Panc1 (cell line): ENCODE results near the gene MATCAP1. TPM values are rescaled to one million over a fixed set of nuclear protein-coding genes. Genes with fewer than 3 reads are reported as not detected.

Source experiments
- ATAC-seq: fragments of 200-7000 bp; cut with Tn5 transposase; 2 replicates; pipeline ENCODE4 v1.9.1; 2020; ENCODE audit warnings: mild to moderate bottlenecking, moderate library complexity
- BruUV-seq: library from RNA; stranded (reverse); fragments of 400-500 nt; replicated peaks from 2 replicates; lab custom pipeline; 2021; lab: Mats Ljungman, UMichigan
- CTCF ChIA-PET: fragments of 300-600 bp; sonication (Branson Sonifier 250); formaldehyde crosslinking; loops from one replicate; lab custom pipeline; 2022; ENCODE audit warnings: antibody characterized with exemption; lab: Charles Lee
- POLR2A ChIA-PET: fragments of 300-600 bp; sonication (Branson Sonifier 250); formaldehyde crosslinking; loops from one replicate; lab custom pipeline; 2022; ENCODE audit warnings: antibody characterized with exemption; lab: Charles Lee
- DNase-seq: peaks from one replicate; pipeline ENCODE4 v3.0.0-alpha.2; 2010; ENCODE audit warnings: low read depth, low spot score
- H3K27ac ChIP-seq: 2 replicates; pipeline ENCODE4 v1.5.1; 2011; ENCODE audit warnings: mild to moderate bottlenecking, low read length, inconsistent platforms
- H3K27me3 ChIP-seq: fragments of 200-500 bp; sonication (Bioruptor generic); 2 replicates; pipeline ENCODE4 v1.6.0; 2014; ENCODE audit warnings: low read length, inconsistent platforms; ENCODE audit not compliant: control insufficient read depth, insufficient read depth
- H3K36me3 ChIP-seq: fragments of 200-500 bp; sonication (Bioruptor generic); 2 replicates; pipeline ENCODE4 v1.5.1; 2014; ENCODE audit warnings: inconsistent platforms, mild to moderate bottlenecking, low read length, moderate library complexity; ENCODE audit not compliant: control insufficient read depth, insufficient read depth
- H3K4me1 ChIP-seq: 2 replicates; pipeline ENCODE4 v1.5.1; 2011; ENCODE audit warnings: inconsistent platforms, mild to moderate bottlenecking, low read length, moderate library complexity; ENCODE audit not compliant: control insufficient read depth, insufficient read depth
- H3K4me3 ChIP-seq, 2 experiments: 2 replicates each; pipeline ENCODE4 v1.5.1; 2011 to 2012; ENCODE audit warnings: low read depth in 2 of 2, low read length in 2 of 2, mild to moderate bottlenecking in 2 of 2, inconsistent platforms in 1 of 2, moderate library complexity in 1 of 2
- H3K9me3 ChIP-seq: fragments of 200-500 bp; sonication (Bioruptor generic); 2 replicates; pipeline ENCODE4 v1.5.1; 2014; ENCODE audit warnings: low read depth, mild to moderate bottlenecking, inconsistent platforms, low read length, moderate library complexity; ENCODE audit not compliant: control insufficient read depth, insufficient read depth
- CTCF ChIP-seq: fragments of 450-650 bp; IDR thresholded peaks from 2 replicates; pipeline ENCODE4 v1.5.1; 2017; ENCODE audit warnings: mild to moderate bottlenecking
- POLR2AphosphoS5 ChIP-seq: IDR thresholded peaks from 2 replicates; pipeline ENCODE4 v1.6.1; 2012; ENCODE audit warnings: mild to moderate bottlenecking, low read depth, low read length, moderate library complexity
- REST ChIP-seq, 2 experiments: IDR thresholded peaks; 2 replicates each; pipeline ENCODE4 v1.6.1; 2011 to 2012; ENCODE audit warnings: low read depth in 2 of 2, control low read depth in 1 of 2, low read length in 1 of 2, mild to moderate bottlenecking in 1 of 2, moderate library complexity in 1 of 2; ENCODE audit not compliant: insufficient read depth in 1 of 2
- SIN3A ChIP-seq: IDR thresholded peaks from 2 replicates; pipeline ENCODE4 v1.6.1; 2012; ENCODE audit warnings: low read depth, mild to moderate bottlenecking, low read length, moderate library complexity, borderline replicate concordance; ENCODE audit not compliant: insufficient read depth
- TCF7L2 ChIP-seq: IDR thresholded peaks from 2 replicates; pipeline ENCODE4 v1.6.1; 2011; ENCODE audit warnings: mild to moderate bottlenecking, low read depth, low read length, inconsistent platforms
- in situ Hi-C: cut with HindIII; loops from 2 replicates; pipeline ENCODE4 v1.10.0; 2016; ENCODE audit warnings: low sequenced_read_pairs, low pct_unique_long_range_greater_than_20kb
- intact Hi-C: fragments of 100-400 bp; cut with micrococcal nuclease; formaldehyde crosslinking; loops from one replicate; pipeline ENCODE4 v1.10.0; 2022; ENCODE audit not compliant: unreplicated experiment
- total RNA-seq: library from RNA; stranded (reverse); gene quantifications from one replicate; pipeline ENCODE4 v1.2.1, GENCODE V29; 2021; ENCODE audit not compliant: unreplicated experiment

Gene MATCAP1
- total RNA-seq, 1 experiment from 2014 or later, result 13.9 TPM

- H3K4me1 ChIP-seq, result peaks cover 4% of the 10 kb centered on the region; the same call in 1 of the 2 replicates
- no TSS peak for BruUV-seq
- TF ChIP-seq TCF7L2 (no peak), CTCF (no peak), SIN3A (no peak), POLR2AphosphoS5 (no peak), REST (IDR thresholded peaks at IDR 0.05; ENCODE audit: insufficient read depth in 1 of 2, low read depth in 2 of 2, low read length in 1 of 2) (no peak)
- peaks cover 5% of the 10 kb centered on the region; the same call in 1 of the 2 replicates for H3K36me3 ChIP-seq
- no peak overlapping the region for H3K27ac ChIP-seq
- intact Hi-C loops (no loop called here), in situ Hi-C loops (no loop called here)
- H3K27me3 ChIP-seq, result no peaks in the 10 kb centered on the region
- no peaks in the 10 kb centered on the region for H3K9me3 ChIP-seq
- ChIA-PET CTCF (no interaction called here), POLR2A (interaction anchor here (0.7 kb wide), 1 partner anchor 210 kb away, joined by 3 read pairs; no protein-coding TSS in a partner anchor)
- ATAC-seq (no peak), DNase-seq (no peak)
- H3K4me3 ChIP-seq, result no peak overlapping the region
Measured at GRCh38 chr16:67223992-67224391, 40.2 kb upstream of the MATCAP1 start.

- Histone ChIP-seq H3K4me3 (no peak overlapping the region), H3K27ac (no peak overlapping the region), H3K4me1 (no peaks in the 10 kb centered on the region), H3K9me3 (no peaks in the 10 kb centered on the region), H3K27me3 (no peaks in the 10 kb centered on the region), H3K36me3 (no peaks in the 10 kb centered on the region)
- ChIA-PET POLR2A (no interaction called here), CTCF (interaction anchor here (0.6 kb wide), 1 partner anchor 118 kb away, joined by 3 read pairs; no protein-coding TSS in a partner anchor)
- DNase-seq (no peak), ATAC-seq (no peak)
- in situ Hi-C loops (no loop called here), intact Hi-C loops (no loop called here)
- TF ChIP-seq CTCF (no peak), SIN3A (no peak), REST (IDR thresholded peaks at IDR 0.05; ENCODE audit: insufficient read depth in 1 of 2, low read depth in 2 of 2, low read length in 1 of 2) (no peak), TCF7L2 (no peak), POLR2AphosphoS5 (no peak)
- no TSS peak for BruUV-seq
Measured at GRCh38 chr16:67216612-67217490, 33.1 kb upstream of the MATCAP1 start.
